Stimulated activated naive CD8-positive, alpha-beta T cell treated with anti-CD3 and anti-CD28 coated beads, Interleukin-15, amount 100 ng/mL, for 72 hours (primary cell): Measurements from ENCODE around the gene SRSF1.
"Not testable (repeated sequence)": the region's sequence is repeated elsewhere in the genome, so short reads cannot be mapped to it uniquely, and the experiment has no call there.

Experiments used
- ATAC-seq: fragments of 150-1000 bp; cut with Tn5 transposase; 2 replicates; pipeline ENCODE4 v1.10.0; 2021; ENCODE audit warnings: mild to moderate bottlenecking, moderate library complexity
- DNase-seq, 2 donors: peaks; one replicate each; pipeline ENCODE4 v3.0.0; 2021 to 2022
- H3K27ac Mint-ChIP-seq, 2 donors: one replicate each; pipeline ENCODE4 v1.8.0; 2022; ENCODE audit warnings: mild to moderate bottlenecking in 2 of 2, mixed read lengths in 2 of 2, moderate library complexity in 2 of 2
- H3K27me3 Mint-ChIP-seq: one replicate; pipeline ENCODE4 v1.8.0; 2022; ENCODE audit warnings: mixed read lengths
- H3K4me1 Mint-ChIP-seq: one replicate; pipeline ENCODE4 v1.8.0; 2022; ENCODE audit warnings: mild to moderate bottlenecking, mixed read lengths
- H3K4me3 Mint-ChIP-seq, 2 donors: one replicate each; pipeline ENCODE4 v1.8.0; 2022; ENCODE audit warnings: mild to moderate bottlenecking in 2 of 2, mixed read lengths in 2 of 2, moderate library complexity in 1 of 2
- H3K9me3 Mint-ChIP-seq, 2 donors: one replicate each; pipeline ENCODE4 v1.8.0; 2022; ENCODE audit warnings: mixed read lengths in 2 of 2

The SRSF1 gene

GRCh38 chr17:58006924-58007780 lies at the start of gene SRSF1:
Gene SRSF1 (minus strand): TSS chr17:58007246. CDS start chr17:58007137, 109 bp downstream.
- DNase-seq (peak; percentile 97 to 98), ATAC-seq (peak; percentile 94)
- Mint-ChIP-seq H3K9me3 (no peaks in the 10 kb centered on the region), H3K27me3 (no peaks in the 10 kb centered on the region), H3K4me1 (peaks cover 50% of the 10 kb centered on the region), H3K27ac (peak within 1 kb of the TSS; percentile 100), H3K4me3 (peak within 1 kb of the TSS; percentile 89 to 100)

GRCh38 chr17:58056476-58056875 lies 49.4 kb upstream of the SRSF1 start:
- H3K4me1 Mint-ChIP-seq, result peaks cover 20% of the 10 kb centered on the region
- H3K27me3 Mint-ChIP-seq, result peaks cover 13% of the 10 kb centered on the region
- no peaks in the 10 kb centered on the region for H3K9me3 Mint-ChIP-seq
- H3K27ac Mint-ChIP-seq, result no peak overlapping the region
- DNase-seq, result no peak
- ATAC-seq, result no peak
- H3K4me3 Mint-ChIP-seq, result no peak overlapping the region

GRCh38 chr17:58054641-58055040 lies 47.6 kb upstream of the SRSF1 start:
- DNase-seq (no peak), ATAC-seq (no peak)
- Mint-ChIP-seq H3K4me3 (no peak overlapping the region), H3K27ac (peak overlapping the region in 1 of 2 donors; percentile 19), H3K4me1 (peaks cover 14% of the 10 kb centered on the region), H3K27me3 (peaks cover 13% of the 10 kb centered on the region), H3K9me3 (no peaks in the 10 kb centered on the region)

- Mint-ChIP-seq H3K9me3 (no peaks in the 10 kb centered on the region), H3K27me3 (peaks cover 13% of the 10 kb centered on the region), H3K4me1 (peaks cover 14% of the 10 kb centered on the region), H3K27ac (peak overlapping the region in 1 of 2 donors; percentile 37), H3K4me3 (no peak overlapping the region)
- peak in 1 of 2 donors; percentile 13 for DNase-seq
- ATAC-seq, result peak; percentile 58
Measured at GRCh38 chr17:58052945-58053715, 46.1 kb upstream of the SRSF1 start.

GRCh38 chr17:58052407-58052806 lies 45.4 kb upstream of the SRSF1 start:
- DNase-seq (no peak), ATAC-seq (no peak)
- Mint-ChIP-seq H3K27me3 (peaks cover 12% of the 10 kb centered on the region), H3K9me3 (no peaks in the 10 kb centered on the region), H3K4me1 (peaks cover 14% of the 10 kb centered on the region), H3K27ac (peak overlapping the region in 1 of 2 donors; percentile 31), H3K4me3 (no peak overlapping the region)

- no peaks in the 10 kb centered on the region for H3K9me3 Mint-ChIP-seq
Measured at GRCh38 chr17:58051468-58051867, 44.4 kb upstream of the SRSF1 start.

GRCh38 chr17:58050966-58051365 lies 43.9 kb upstream of the SRSF1 start:
- Mint-ChIP-seq H3K27ac (no peak overlapping the region), H3K4me1 (peaks cover 14% of the 10 kb centered on the region), H3K27me3 (peaks cover 7% of the 10 kb centered on the region), H3K4me3 (no peak overlapping the region), H3K9me3 (no peaks in the 10 kb centered on the region)
- DNase-seq, result no peak
- no peak for ATAC-seq

More at GRCh38 chr17:58051468-58051867, 44.4 kb upstream of the SRSF1 start:
- DNase-seq, result no peak
- Mint-ChIP-seq H3K4me1 (peaks cover 14% of the 10 kb centered on the region), H3K4me3 (no peak overlapping the region), H3K27ac (no peak overlapping the region), H3K27me3 (peaks cover 7% of the 10 kb centered on the region)
- no peak for ATAC-seq

GRCh38 chr17:58049533-58049932 lies 42.5 kb upstream of the SRSF1 start:
- Mint-ChIP-seq H3K27ac (no peak overlapping the region), H3K4me3 (no peak overlapping the region), H3K4me1 (peaks cover 14% of the 10 kb centered on the region), H3K27me3 (peaks cover 4% of the 10 kb centered on the region), H3K9me3 (peaks cover 0 to under 1% of the 10 kb centered on the region in 2 donors)
- no peak for DNase-seq
- no peak for ATAC-seq

GRCh38 chr17:58047376-58048150 lies 40.5 kb upstream of the SRSF1 start:
- peaks cover 0 to 4% of the 10 kb centered on the region in 2 donors for H3K9me3 Mint-ChIP-seq
- no peak overlapping the region for H3K4me3 Mint-ChIP-seq
- no peak for ATAC-seq
- H3K4me1 Mint-ChIP-seq, result peaks cover under 1% of the 10 kb centered on the region
- peaks cover 20% of the 10 kb centered on the region for H3K27me3 Mint-ChIP-seq
- H3K27ac Mint-ChIP-seq, result peak overlapping the region; percentile 8 to 85
- DNase-seq, result no peak

- H3K27ac Mint-ChIP-seq, result peak overlapping the region in 1 of 2 donors; percentile 68
- H3K4me1 Mint-ChIP-seq, result no peaks in the 10 kb centered on the region
- H3K9me3 Mint-ChIP-seq, result peaks cover 0 to 4% of the 10 kb centered on the region in 2 donors
- no peak for DNase-seq
- H3K4me3 Mint-ChIP-seq, result no peak overlapping the region
- peaks cover 25% of the 10 kb centered on the region for H3K27me3 Mint-ChIP-seq
- ATAC-seq, result no peak
Measured at GRCh38 chr17:58046239-58047094, 39.4 kb upstream of the SRSF1 start.

- not testable (repeated sequence) for H3K4me3 Mint-ChIP-seq, H3K4me1 Mint-ChIP-seq, ATAC-seq, DNase-seq, H3K27ac Mint-ChIP-seq, H3K9me3 Mint-ChIP-seq
- H3K27me3 Mint-ChIP-seq, result peaks cover 38% of the 10 kb centered on the region
Measured at GRCh38 chr17:58044256-58044655, 37.2 kb upstream of the SRSF1 start.

- Mint-ChIP-seq H3K9me3 (peaks cover 0 to 4% of the 10 kb centered on the region in 2 donors), H3K27me3 (peaks cover 39% of the 10 kb centered on the region), H3K4me1 (no peaks in the 10 kb centered on the region), H3K27ac (no peak overlapping the region), H3K4me3 (no peak overlapping the region)
- no peak for DNase-seq
- no peak for ATAC-seq
Measured at GRCh38 chr17:58043221-58044181, 36.5 kb upstream of the SRSF1 start.

GRCh38 chr17:58041161-58041560 lies 34.1 kb upstream of the SRSF1 start:
- Mint-ChIP-seq H3K4me1 (no peaks in the 10 kb centered on the region), H3K9me3 (peaks cover 0 to 4% of the 10 kb centered on the region in 2 donors), H3K27me3 (peaks cover 39% of the 10 kb centered on the region), H3K27ac (peak overlapping the region in 1 of 2 donors; percentile 45), H3K4me3 (no peak overlapping the region)
- DNase-seq (no peak), ATAC-seq (no peak)
